SU-DHL-6 (cell line): Measurements from ENCODE around the gene ACSL6.

Experiments
- H2AFZ ChIP-seq: fragments of 200-600 bp; sonication (generic); 2 replicates; pipeline ENCODE4 v1.6.1; 2014; ENCODE audit warnings: low read depth, mild to moderate bottlenecking, moderate library complexity, mixed read lengths, antibody characterized with exemption, low read length; ENCODE audit not compliant: severe bottlenecking
- H3F3A ChIP-seq: fragments of 200-600 bp; shearing (Covaris generic); 2 replicates; pipeline ENCODE4 v1.6.0; 2016; ENCODE audit warnings: antibody characterized with exemption, mild to moderate bottlenecking; ENCODE audit not compliant: insufficient read depth
- H3K27ac ChIP-seq: fragments of 200-600 bp; sonication (generic); 2 replicates; pipeline ENCODE4 v1.5.1; 2016; ENCODE audit warnings: low read depth, mild to moderate bottlenecking, low read length, moderate library complexity, mixed read lengths
- H3K27me3 ChIP-seq: fragments of 200-600 bp; sonication (generic), shearing (Covaris generic); 2 replicates; pipeline ENCODE4 v1.6.0; 2014; ENCODE audit warnings: mild to moderate bottlenecking, low read length
- H3K36me3 ChIP-seq: fragments of 200-600 bp; sonication (generic); 2 replicates; pipeline ENCODE4 v1.6.1; 2014; ENCODE audit warnings: mild to moderate bottlenecking, low read length, mixed read lengths
- H3K4me2 ChIP-seq: fragments of 300-600, 200-600 bp; shearing (Covaris generic), sonication (generic); 2 replicates; pipeline ENCODE4 v1.6.0; 2014; ENCODE audit warnings: low read length, low read depth, mild to moderate bottlenecking; ENCODE audit not compliant: poor library complexity, severe bottlenecking
- H3K4me3 ChIP-seq: fragments of 200-600 bp; sonication (generic); 2 replicates; pipeline ENCODE4 v1.5.1; 2014; ENCODE audit warnings: antibody characterized with exemption, low read length, mild to moderate bottlenecking, mixed read lengths; ENCODE audit not compliant: insufficient read depth, poor library complexity, severe bottlenecking
- H3K79me2 ChIP-seq: fragments of 200-600 bp; sonication (generic); 2 replicates; pipeline ENCODE4 v1.6.1; 2014; ENCODE audit warnings: mild to moderate bottlenecking, low read length, moderate library complexity; ENCODE audit not compliant: insufficient read depth
- H3K9ac ChIP-seq: fragments of 200-600 bp; sonication (generic); 2 replicates; pipeline ENCODE4 v1.7.0; 2014; ENCODE audit warnings: mild to moderate bottlenecking, low read length
- H3K9me2 ChIP-seq: fragments of 200-600 bp; sonication (generic); replicated peaks from 2 replicates; pipeline ENCODE4 v1.6.1; 2014; ENCODE audit warnings: low read length; ENCODE audit not compliant: insufficient read depth
- H3K9me3 ChIP-seq: fragments of 200-600 bp; sonication (generic); 2 replicates; pipeline ENCODE4 v1.6.1; 2014; ENCODE audit warnings: low read length, mixed read lengths; ENCODE audit not compliant: insufficient read depth
- H4K20me1 ChIP-seq: fragments of 200-600 bp; sonication (generic); 2 replicates; pipeline ENCODE4 v1.6.1; 2014; ENCODE audit warnings: low read depth, mild to moderate bottlenecking, antibody characterized with exemption, low read length, moderate library complexity, mixed read lengths
- EZH2phosphoT487 ChIP-seq: fragments of 200-600 bp; sonication (generic), shearing (Covaris generic); conservative IDR thresholded peaks from 2 replicates; pipeline ENCODE4 v1.6.1; 2018; ENCODE audit warnings: mild to moderate bottlenecking, antibody characterized with exemption, low read length, moderate library complexity, mixed read lengths
- TF ChIP-seq, protein P1 (sequence below): fragments of 200-600 bp; sonication (generic); IDR thresholded peaks from one replicate; pipeline ENCODE4 v1.5.1; 2017; ENCODE audit warnings: antibody characterized with exemption, mild to moderate bottlenecking, low read length, moderate library complexity; ENCODE audit not compliant: insufficient read depth, poor library complexity, severe bottlenecking

The ACSL6 gene

DNA sequence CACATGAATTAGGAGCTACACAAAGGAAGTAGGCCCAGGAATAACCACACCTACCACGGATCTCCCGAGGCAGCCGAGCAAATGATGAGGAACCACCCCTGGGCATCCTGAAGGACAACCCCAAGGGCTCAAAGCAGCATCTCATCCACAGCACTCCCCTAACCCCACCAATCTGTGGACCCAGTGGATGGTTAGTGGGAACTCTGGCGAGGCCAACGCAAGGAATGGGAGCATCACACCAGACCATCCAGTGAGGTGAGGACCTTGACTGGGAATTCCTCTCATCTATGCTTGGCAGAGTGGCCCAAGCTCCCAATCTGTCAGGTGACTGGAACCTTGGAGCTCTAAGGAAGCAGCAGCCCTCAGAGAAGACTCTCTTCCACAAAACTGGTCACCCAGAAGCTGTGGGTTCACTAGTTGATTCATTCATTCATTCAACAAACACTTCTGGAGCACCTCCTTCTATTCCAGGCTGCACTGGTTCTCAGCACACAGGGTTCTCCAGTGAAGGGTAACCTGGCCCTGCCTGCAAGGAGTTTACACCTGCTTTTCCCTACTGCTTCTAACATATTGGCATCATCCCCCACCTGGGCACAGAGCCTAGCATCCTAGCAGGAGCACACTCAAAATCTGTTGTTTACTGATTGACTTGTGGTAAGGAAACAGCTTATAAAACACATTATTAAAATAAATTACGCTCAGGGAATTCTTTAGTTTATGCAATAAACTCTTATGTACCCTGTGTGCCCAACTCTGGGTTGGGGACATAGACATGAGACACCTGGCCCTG lies 4.9 kb downstream of the ACSL6 start:
- H3K36me3 ChIP-seq: no peaks in the 10 kb centered on the region
- no peak overlapping the region for H3K4me2 ChIP-seq
- no peaks in the 10 kb centered on the region for H3F3A ChIP-seq
- no peaks in the 10 kb centered on the region for H3K27me3 ChIP-seq
- H4K20me1 ChIP-seq: no peaks in the 10 kb centered on the region
- H2AFZ ChIP-seq: no peak overlapping the region
- no peaks in the 10 kb centered on the region for H3K9me2 ChIP-seq
- no peak overlapping the region for H3K4me3 ChIP-seq
- H3K9me3 ChIP-seq: no peaks in the 10 kb centered on the region
- no peak overlapping the region for H3K27ac ChIP-seq
- no peak overlapping the region for H3K9ac ChIP-seq
- H3K79me2 ChIP-seq: no peaks in the 10 kb centered on the region
- TF ChIP-seq, protein P1, sequence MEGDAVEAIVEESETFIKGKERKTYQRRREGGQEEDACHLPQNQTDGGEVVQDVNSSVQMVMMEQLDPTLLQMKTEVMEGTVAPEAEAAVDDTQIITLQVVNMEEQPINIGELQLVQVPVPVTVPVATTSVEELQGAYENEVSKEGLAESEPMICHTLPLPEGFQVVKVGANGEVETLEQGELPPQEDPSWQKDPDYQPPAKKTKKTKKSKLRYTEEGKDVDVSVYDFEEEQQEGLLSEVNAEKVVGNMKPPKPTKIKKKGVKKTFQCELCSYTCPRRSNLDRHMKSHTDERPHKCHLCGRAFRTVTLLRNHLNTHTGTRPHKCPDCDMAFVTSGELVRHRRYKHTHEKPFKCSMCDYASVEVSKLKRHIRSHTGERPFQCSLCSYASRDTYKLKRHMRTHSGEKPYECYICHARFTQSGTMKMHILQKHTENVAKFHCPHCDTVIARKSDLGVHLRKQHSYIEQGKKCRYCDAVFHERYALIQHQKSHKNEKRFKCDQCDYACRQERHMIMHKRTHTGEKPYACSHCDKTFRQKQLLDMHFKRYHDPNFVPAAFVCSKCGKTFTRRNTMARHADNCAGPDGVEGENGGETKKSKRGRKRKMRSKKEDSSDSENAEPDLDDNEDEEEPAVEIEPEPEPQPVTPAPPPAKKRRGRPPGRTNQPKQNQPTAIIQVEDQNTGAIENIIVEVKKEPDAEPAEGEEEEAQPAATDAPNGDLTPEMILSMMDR: no peak
- no peak for TF ChIP-seq EZH2phosphoT487

DNA sequence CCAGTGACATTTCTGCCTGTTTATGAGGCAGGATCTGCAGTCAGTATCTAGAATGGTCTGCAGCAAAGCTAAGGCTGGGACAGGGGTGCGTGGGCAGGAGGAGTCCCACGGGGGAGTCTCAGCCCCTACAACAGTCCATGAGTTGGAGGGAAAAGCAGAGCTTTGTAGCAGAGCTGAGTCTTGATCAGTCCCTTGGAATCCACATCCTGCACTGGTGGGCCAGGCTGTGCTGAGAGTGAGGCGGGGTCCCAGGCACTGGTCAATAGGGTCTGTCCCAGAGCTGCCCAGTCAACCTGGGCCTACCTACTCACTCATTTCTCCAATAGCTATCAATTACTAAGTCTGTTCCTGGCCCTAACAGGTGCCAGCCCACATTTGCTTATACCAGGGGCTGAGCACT lies 5.9 kb downstream of the ACSL6 start:
- TF ChIP-seq EZH2phosphoT487: no peak
- TF ChIP-seq, protein P1: no peak
- Histone ChIP-seq H3K27me3 (no peaks in the 10 kb centered on the region), H3K9me3 (no peaks in the 10 kb centered on the region), H3K9me2 (no peaks in the 10 kb centered on the region), H3K36me3 (no peaks in the 10 kb centered on the region), H3K4me3 (no peak overlapping the region), H3K27ac (no peak overlapping the region), H4K20me1 (no peaks in the 10 kb centered on the region), H3K9ac (no peak overlapping the region), H3F3A (no peaks in the 10 kb centered on the region), H3K4me2 (no peak overlapping the region), H3K79me2 (no peaks in the 10 kb centered on the region), H2AFZ (no peak overlapping the region)

DNA sequence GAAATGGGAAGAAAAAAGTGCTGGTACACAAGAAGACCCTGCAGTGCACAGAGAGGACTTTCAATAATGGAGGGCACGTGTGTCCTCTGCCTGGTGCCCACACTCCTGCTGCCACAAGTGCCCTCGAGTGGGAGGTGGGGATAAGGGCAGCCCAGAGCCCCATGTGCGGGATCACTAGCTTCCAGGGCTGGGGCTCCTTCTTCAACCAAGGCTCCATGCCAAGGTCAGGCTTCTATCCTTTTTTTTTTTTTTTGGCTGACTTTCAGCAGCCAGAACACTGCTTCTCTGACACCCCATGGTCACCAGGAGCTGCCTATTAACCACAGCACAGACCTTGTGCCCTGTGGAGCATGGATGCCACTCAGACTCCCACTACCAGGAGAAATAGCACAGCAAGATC lies 7.5 kb downstream of the ACSL6 start:
- Histone ChIP-seq H3K4me2 (no peak overlapping the region), H3F3A (no peaks in the 10 kb centered on the region), H3K9ac (no peak overlapping the region), H3K27me3 (no peaks in the 10 kb centered on the region), H3K9me2 (no peaks in the 10 kb centered on the region), H3K9me3 (no peaks in the 10 kb centered on the region), H2AFZ (no peak overlapping the region), H3K79me2 (no peaks in the 10 kb centered on the region), H3K36me3 (no peaks in the 10 kb centered on the region), H3K27ac (no peak overlapping the region), H3K4me3 (no peak overlapping the region), H4K20me1 (no peaks in the 10 kb centered on the region)
- no peak for TF ChIP-seq EZH2phosphoT487
- TF ChIP-seq, protein P1: no peak
